HG02678 (cell line): Measurements from ENCODE around the gene CAT.

Experiments
- ATAC-seq: cut with Tn5 transposase; IDR thresholded peaks from one replicate; pipeline ENCODE4 v1.9.1; 2021; ENCODE audit warnings: mild to moderate bottlenecking, moderate library complexity; ENCODE audit not compliant: unreplicated experiment

Gene CAT

GRCh38 chr11:34493926-34494595 lies 55.3 kb downstream of the CAT start:
- no peak for ATAC-seq

- no peak for ATAC-seq
These were observed 56.5 kb downstream of the CAT start for GRCh38 chr11:34495239-34495723.

- ATAC-seq = no peak
These were observed 57.1 kb downstream of the CAT start for GRCh38 chr11:34495724-34496377.

GRCh38 chr11:34499719-34500500 lies 61.2 kb downstream of the CAT start:
- ATAC-seq = no peak

- ATAC-seq = no peak
These were observed 62.8 kb downstream of the CAT start for GRCh38 chr11:34501500-34501899.

- ATAC-seq = no peak
These were observed 63.2 kb downstream of the CAT start for GRCh38 chr11:34501949-34502348.

- ATAC-seq = no peak
These were observed 64.2 kb downstream of the CAT start for GRCh38 chr11:34502949-34503348.

GRCh38 chr11:34505874-34506273 lies 67.1 kb downstream of the CAT start:
- no peak for ATAC-seq

GRCh38 chr11:34507156-34507555 lies 68.4 kb downstream of the CAT start:
- no peak for ATAC-seq

- ATAC-seq = no peak
These were observed 68.9 kb downstream of the CAT start for GRCh38 chr11:34507610-34508009.

- ATAC-seq = no peak
These were observed 69.8 kb downstream of the CAT start for GRCh38 chr11:34508524-34508923.

GRCh38 chr11:34509336-34509876 lies 70.7 kb downstream of the CAT start:
- ATAC-seq = no peak

- no peak for ATAC-seq
These were observed 71.5 kb downstream of the CAT start for GRCh38 chr11:34510218-34510617.

GRCh38 chr11:34510673-34511072 lies 71.9 kb downstream of the CAT start:
- no peak for ATAC-seq

GRCh38 chr11:34512840-34513681 lies 74.3 kb downstream of the CAT start:
- ATAC-seq = peak; percentile 91

GRCh38 chr11:34513682-34514449 lies 75.1 kb downstream of the CAT start, which contains the start of gene ELF5:
TSS of gene ELF5 (minus strand) at chr11:34513794. CDS start at chr11:34505749, 8,045 bp downstream.
- no peak for ATAC-seq

- no peak for ATAC-seq
These were observed 75.9 kb downstream of the CAT start for GRCh38 chr11:34514597-34514996.

- no peak for ATAC-seq
These were observed 77.7 kb downstream of the CAT start for GRCh38 chr11:34516247-34517040.
